Measurements from ENCODE around the gene SMAD3.

DNA sequence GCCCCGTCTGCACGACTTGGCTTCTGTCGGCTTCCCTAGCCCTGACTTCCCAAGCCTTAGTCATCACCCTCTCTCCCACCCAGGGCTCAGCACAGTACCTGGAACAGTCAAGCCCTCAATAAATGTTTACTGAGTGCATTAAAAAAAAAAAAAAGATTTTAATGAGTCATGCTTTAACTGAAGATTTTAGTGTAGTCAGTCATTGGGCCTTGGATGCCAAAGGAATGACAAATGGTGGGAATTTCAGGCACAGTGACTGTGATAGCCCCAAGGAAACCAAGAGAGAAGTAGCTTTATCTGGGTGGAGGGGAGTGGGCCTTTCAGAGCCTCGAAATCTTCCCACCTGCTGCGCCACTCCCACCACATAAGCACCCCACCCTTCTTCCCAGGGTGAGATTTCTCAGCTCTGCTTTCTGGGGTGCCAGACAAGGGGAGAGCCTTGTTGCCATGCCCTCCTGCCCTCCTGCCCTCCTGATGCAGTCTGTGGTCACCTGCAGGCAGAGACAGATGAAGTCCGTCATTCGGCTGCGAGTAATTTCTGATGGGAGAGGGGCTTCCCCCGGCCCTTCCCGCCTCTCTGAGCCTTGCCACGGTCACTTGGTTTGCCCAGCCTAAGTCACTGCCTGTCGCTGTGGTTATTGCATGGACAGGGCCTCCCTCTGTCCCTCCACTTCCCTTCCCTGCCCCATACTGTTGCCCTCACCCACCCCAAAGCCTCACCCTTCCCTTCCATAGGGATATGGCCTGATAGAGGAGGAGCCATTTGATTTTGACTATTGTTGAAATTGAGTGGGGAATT is 41.8 kb downstream of the SMAD3 start:
- no peak for TF ChIP-seq POLR2A (IDR thresholded peaks at IDR 0.05; ENCODE audit: low read depth)
- TF ChIP-seq, protein P1, sequence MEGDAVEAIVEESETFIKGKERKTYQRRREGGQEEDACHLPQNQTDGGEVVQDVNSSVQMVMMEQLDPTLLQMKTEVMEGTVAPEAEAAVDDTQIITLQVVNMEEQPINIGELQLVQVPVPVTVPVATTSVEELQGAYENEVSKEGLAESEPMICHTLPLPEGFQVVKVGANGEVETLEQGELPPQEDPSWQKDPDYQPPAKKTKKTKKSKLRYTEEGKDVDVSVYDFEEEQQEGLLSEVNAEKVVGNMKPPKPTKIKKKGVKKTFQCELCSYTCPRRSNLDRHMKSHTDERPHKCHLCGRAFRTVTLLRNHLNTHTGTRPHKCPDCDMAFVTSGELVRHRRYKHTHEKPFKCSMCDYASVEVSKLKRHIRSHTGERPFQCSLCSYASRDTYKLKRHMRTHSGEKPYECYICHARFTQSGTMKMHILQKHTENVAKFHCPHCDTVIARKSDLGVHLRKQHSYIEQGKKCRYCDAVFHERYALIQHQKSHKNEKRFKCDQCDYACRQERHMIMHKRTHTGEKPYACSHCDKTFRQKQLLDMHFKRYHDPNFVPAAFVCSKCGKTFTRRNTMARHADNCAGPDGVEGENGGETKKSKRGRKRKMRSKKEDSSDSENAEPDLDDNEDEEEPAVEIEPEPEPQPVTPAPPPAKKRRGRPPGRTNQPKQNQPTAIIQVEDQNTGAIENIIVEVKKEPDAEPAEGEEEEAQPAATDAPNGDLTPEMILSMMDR (IDR thresholded peaks at IDR 0.05), result no peak
- TF ChIP-seq POLR2AphosphoS5 (IDR thresholded peaks at IDR 0.05), result peak; percentile 66 to 74
- no peak for TF ChIP-seq EP300 (IDR thresholded peaks at IDR 0.05)

Data from esophagus muscularis mucosa (tissue), 4 donors.